IgD-negative memory B cell (primary cell): ENCODE results near the gene NRG2. TPM values are rescaled to one million over a fixed set of nuclear protein-coding genes. Genes with fewer than 3 reads are reported as not detected.

Experiments used
- H3K27ac Mint-ChIP-seq, 3 donors: one replicate each; pipeline ENCODE4 v1.8.0; 2020 to 2022; ENCODE audit warnings: mild to moderate bottlenecking in 3 of 3, mixed read lengths in 3 of 3, moderate library complexity in 1 of 3
- H3K27me3 Mint-ChIP-seq: one replicate; pipeline ENCODE4 v1.8.0; 2021; ENCODE audit warnings: mixed read lengths
- H3K36me3 Mint-ChIP-seq: one replicate; pipeline ENCODE4 v1.8.0; 2020; ENCODE audit warnings: mild to moderate bottlenecking, mixed read lengths
- H3K4me1 Mint-ChIP-seq, 3 donors: one replicate each; pipeline ENCODE4 v1.8.0; 2020 to 2022; ENCODE audit warnings: mixed read lengths in 3 of 3, mild to moderate bottlenecking in 1 of 3
- H3K4me3 Mint-ChIP-seq, 4 donors: one replicate each; pipeline ENCODE4 v1.8.0; 2020 to 2022; ENCODE audit warnings: mild to moderate bottlenecking in 4 of 4, mixed read lengths in 4 of 4, moderate library complexity in 3 of 4
- H3K9me3 Mint-ChIP-seq, 3 donors: one replicate each; pipeline ENCODE4 v1.8.0; 2020 to 2021; ENCODE audit warnings: mixed read lengths in 3 of 3, mild to moderate bottlenecking in 1 of 3
- polyA plus RNA-seq: library from polyadenylated mRNA; unstranded; fragments of 300-500 nt; fragmentation: Illumina TruSeq; gene quantifications from one replicate; pipeline ENCODE4 v1.2.3, GENCODE V29; 2021

The NRG2 gene
- polyA plus RNA-seq, 1 donor from 2014 or later = not detected

DNA sequence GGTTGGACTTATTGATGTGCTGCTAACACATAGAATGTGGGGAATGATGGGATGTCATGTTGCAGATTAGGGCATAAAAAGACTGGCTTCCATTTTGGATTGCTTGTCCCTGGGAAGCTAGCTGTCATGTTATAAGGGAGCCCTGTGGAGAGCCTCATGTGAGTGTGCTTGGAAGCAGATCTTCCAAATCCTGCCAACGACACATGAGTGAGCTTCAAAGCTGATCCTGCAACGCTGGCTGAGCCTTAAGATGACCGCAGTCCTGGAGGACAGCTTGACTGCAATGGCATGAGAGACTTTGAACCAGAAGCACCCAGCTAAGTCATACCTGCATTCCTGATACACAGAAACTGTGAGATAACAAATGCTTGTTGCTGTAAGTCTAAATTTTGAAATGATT is 63.6 kb downstream of the NRG2 start:
- no peaks in the 10 kb centered on the region for H3K4me1 Mint-ChIP-seq
- H3K27me3 Mint-ChIP-seq = peaks cover 22% of the 10 kb centered on the region
- H3K27ac Mint-ChIP-seq = no peak overlapping the region
- no peak overlapping the region for H3K4me3 Mint-ChIP-seq
- H3K9me3 Mint-ChIP-seq = no peaks in the 10 kb centered on the region
- no peaks in the 10 kb centered on the region for H3K36me3 Mint-ChIP-seq

- no peaks in the 10 kb centered on the region for H3K4me1 Mint-ChIP-seq
- no peak overlapping the region for H3K4me3 Mint-ChIP-seq
- H3K27ac Mint-ChIP-seq = no peak overlapping the region
- H3K27me3 Mint-ChIP-seq = peaks cover 11% of the 10 kb centered on the region
- no peaks in the 10 kb centered on the region for H3K36me3 Mint-ChIP-seq
- no peaks in the 10 kb centered on the region for H3K9me3 Mint-ChIP-seq
Observed at GRCh38 chr5:139976703-139977102, 66.4 kb downstream of the NRG2 start.

DNA sequence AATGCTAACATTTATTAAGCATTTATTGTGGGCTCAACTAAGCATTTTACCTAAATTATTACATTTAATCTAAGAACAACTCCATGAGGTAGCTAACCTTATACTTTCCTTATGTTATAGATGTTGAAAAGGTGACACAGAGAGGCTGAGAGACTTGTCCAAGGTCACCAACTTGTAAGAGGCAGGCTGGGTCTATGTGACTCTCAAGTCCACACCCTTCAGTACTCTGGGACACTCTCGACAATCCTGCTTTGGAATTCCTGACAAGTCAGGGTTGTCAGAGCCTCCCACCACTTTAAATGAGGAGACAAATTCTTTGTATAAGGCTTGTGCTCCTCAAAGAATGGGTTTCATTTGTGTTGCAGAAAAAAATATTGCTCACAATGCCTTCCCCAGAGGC is 67.2 kb downstream of the NRG2 start:
- Mint-ChIP-seq H3K27ac (no peak overlapping the region), H3K9me3 (no peaks in the 10 kb centered on the region), H3K4me1 (no peaks in the 10 kb centered on the region), H3K27me3 (peaks cover 11% of the 10 kb centered on the region), H3K4me3 (no peak overlapping the region), H3K36me3 (no peaks in the 10 kb centered on the region)

DNA sequence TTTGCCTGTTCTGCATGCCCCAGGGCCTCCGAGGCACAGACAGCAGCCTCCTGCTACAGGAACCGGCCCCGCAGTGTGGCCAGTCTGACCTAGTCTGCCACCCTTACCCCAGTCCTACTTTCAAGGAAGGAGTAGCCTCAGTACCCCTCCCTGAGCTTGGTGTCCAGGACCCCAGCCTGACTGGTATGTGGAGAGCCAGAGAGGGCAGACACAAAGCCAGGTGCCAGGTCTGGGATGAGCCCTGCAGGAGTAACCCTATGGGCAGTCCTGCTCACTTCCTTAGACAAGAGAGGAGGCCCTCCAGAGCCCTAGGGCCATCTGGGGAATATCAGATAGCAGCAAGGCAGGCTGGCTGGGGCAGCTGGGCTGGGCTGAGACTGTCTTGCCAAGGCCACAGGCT is 67.8 kb downstream of the NRG2 start:
- no peaks in the 10 kb centered on the region for H3K4me1 Mint-ChIP-seq
- H3K27me3 Mint-ChIP-seq = peaks cover 10% of the 10 kb centered on the region
- no peak overlapping the region for H3K27ac Mint-ChIP-seq
- H3K4me3 Mint-ChIP-seq = no peak overlapping the region
- no peaks in the 10 kb centered on the region for H3K36me3 Mint-ChIP-seq
- no peaks in the 10 kb centered on the region for H3K9me3 Mint-ChIP-seq

- H3K27ac Mint-ChIP-seq = no peak overlapping the region
- no peak overlapping the region for H3K4me3 Mint-ChIP-seq
- H3K4me1 Mint-ChIP-seq = no peaks in the 10 kb centered on the region
- no peaks in the 10 kb centered on the region for H3K36me3 Mint-ChIP-seq
- peaks cover 14% of the 10 kb centered on the region for H3K27me3 Mint-ChIP-seq
- H3K9me3 Mint-ChIP-seq = no peaks in the 10 kb centered on the region
Observed at GRCh38 chr5:139974661-139975060, 68.4 kb downstream of the NRG2 start.

DNA sequence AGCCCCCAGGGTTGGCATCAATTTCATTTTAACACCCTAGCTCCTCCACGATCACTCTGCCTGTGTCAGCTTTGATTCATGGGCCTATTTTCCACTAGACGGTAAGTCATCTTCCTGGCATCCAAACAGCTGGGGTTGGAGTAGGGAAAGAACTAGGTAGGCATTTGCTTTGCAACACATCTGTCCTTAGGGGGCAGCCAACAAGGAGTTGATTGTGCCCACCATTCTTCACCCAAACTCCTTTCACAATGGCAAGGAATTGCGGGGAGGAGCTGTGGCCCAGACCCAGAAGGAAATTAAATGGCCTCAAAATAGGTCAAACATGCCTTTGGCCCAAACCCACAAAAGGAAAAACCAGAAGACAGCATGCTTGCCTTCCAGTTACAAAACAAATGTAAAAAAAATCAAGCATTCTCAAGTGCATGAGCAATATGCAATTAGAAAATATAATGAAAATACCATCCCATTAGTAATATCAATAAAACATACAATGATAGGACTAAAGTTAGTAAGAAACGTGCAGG is 71.8 kb downstream of the NRG2 start:
- no peaks in the 10 kb centered on the region for H3K36me3 Mint-ChIP-seq
- H3K27me3 Mint-ChIP-seq = peaks cover 11% of the 10 kb centered on the region
- peak overlapping the region in 1 of 3 donors; percentile 4 for H3K27ac Mint-ChIP-seq
- no peaks in the 10 kb centered on the region for H3K9me3 Mint-ChIP-seq
- H3K4me1 Mint-ChIP-seq = no peaks in the 10 kb centered on the region
- H3K4me3 Mint-ChIP-seq = no peak overlapping the region

DNA sequence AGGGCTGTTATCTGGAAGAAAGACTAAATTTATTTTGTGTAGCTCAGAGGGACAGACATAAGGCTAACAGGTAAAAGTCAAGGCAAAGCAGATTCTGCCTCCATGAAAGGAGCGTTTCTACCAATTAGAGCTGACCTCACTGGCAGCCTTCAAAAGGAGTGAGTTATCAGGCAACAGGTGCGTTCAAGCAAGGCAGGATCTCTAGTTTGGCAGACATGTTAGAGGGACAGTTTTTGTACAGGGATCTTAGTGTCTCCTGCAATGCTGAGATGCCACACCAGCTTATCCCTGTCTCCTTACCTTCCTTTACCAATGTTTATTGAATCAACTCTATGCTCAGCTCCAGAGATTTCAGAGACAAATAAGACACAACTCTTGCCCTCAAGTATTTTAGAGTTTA is 73.8 kb downstream of the NRG2 start:
- Mint-ChIP-seq H3K27ac (no peak overlapping the region), H3K27me3 (peaks cover 6% of the 10 kb centered on the region), H3K36me3 (no peaks in the 10 kb centered on the region), H3K9me3 (no peaks in the 10 kb centered on the region), H3K4me1 (no peaks in the 10 kb centered on the region), H3K4me3 (no peak overlapping the region)

- Mint-ChIP-seq H3K4me3 (no peak overlapping the region), H3K36me3 (no peaks in the 10 kb centered on the region), H3K27me3 (peaks cover 6% of the 10 kb centered on the region), H3K27ac (no peak overlapping the region), H3K9me3 (no peaks in the 10 kb centered on the region), H3K4me1 (no peaks in the 10 kb centered on the region)
Observed at GRCh38 chr5:139968547-139969261, 74.4 kb downstream of the NRG2 start.

DNA sequence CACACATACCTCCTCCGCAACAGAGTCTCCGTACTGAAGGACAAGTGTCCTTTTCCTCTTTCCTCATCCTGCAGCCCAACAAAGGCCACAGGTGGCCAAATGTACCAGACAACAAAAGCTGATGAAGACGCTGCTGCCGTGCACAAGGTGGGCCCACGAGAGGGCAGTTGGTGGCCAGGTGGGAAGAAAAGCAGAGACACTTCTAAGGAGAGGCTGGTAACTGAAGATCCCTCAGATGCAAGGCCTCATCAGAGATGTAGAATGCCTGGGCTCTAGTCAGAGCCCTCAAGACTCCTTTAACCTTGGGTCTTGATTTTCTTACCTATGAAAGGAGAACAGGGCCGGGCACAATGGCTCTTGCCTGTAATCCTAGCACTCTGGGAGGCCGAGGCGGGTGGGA is 75.7 kb downstream of the NRG2 start:
- no peaks in the 10 kb centered on the region for H3K9me3 Mint-ChIP-seq
- H3K36me3 Mint-ChIP-seq = no peaks in the 10 kb centered on the region
- no peak overlapping the region for H3K4me3 Mint-ChIP-seq
- peaks cover 6% of the 10 kb centered on the region for H3K27me3 Mint-ChIP-seq
- H3K27ac Mint-ChIP-seq = no peak overlapping the region
- H3K4me1 Mint-ChIP-seq = no peaks in the 10 kb centered on the region

- H3K36me3 Mint-ChIP-seq = no peaks in the 10 kb centered on the region
- no peak overlapping the region for H3K27ac Mint-ChIP-seq
- no peak overlapping the region for H3K4me3 Mint-ChIP-seq
- H3K9me3 Mint-ChIP-seq = no peaks in the 10 kb centered on the region
- H3K27me3 Mint-ChIP-seq = peaks cover 6% of the 10 kb centered on the region
- no peaks in the 10 kb centered on the region for H3K4me1 Mint-ChIP-seq
Observed at GRCh38 chr5:139966856-139967255, 76.2 kb downstream of the NRG2 start.

GRCh38 chr5:139964994-139965565 is 78.0 kb downstream of the NRG2 start:
- peaks cover 0 to 3% (median 0%) of the 10 kb centered on the region in 3 donors for H3K4me1 Mint-ChIP-seq
- no peak overlapping the region for H3K4me3 Mint-ChIP-seq
- peaks cover 3% of the 10 kb centered on the region for H3K27me3 Mint-ChIP-seq
- H3K27ac Mint-ChIP-seq = no peak overlapping the region
- no peaks in the 10 kb centered on the region for H3K9me3 Mint-ChIP-seq
- H3K36me3 Mint-ChIP-seq = no peaks in the 10 kb centered on the region

GRCh38 chr5:139964266-139964993 is 78.7 kb downstream of the NRG2 start:
- H3K9me3 Mint-ChIP-seq = no peaks in the 10 kb centered on the region
- H3K4me3 Mint-ChIP-seq = no peak overlapping the region
- H3K36me3 Mint-ChIP-seq = no peaks in the 10 kb centered on the region
- H3K27me3 Mint-ChIP-seq = no peaks in the 10 kb centered on the region
- H3K4me1 Mint-ChIP-seq = peaks cover 0 to 3% (median 0%) of the 10 kb centered on the region in 3 donors
- no peak overlapping the region for H3K27ac Mint-ChIP-seq

DNA sequence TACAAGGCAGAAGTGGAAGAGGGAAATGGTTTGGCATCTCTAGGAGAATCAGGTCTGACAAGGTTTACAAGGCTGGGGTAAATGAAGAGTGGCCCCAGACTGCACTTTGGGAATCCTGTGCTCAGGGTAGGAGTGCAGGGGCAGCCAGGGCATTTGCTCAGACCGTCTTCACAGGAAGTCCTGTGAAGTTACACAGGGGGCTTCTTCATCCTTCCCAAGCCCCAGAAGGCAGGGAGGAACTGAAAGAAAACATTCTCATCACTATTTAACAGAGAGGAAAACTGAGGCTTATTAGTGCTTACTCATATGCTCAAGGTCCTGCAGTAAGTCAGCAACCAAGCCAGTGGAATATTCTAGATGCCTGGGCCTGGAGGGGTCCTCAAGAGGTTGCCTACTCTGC is 80.7 kb downstream of the NRG2 start:
- peaks cover 0 to 3% (median 0%) of the 10 kb centered on the region in 3 donors for H3K4me1 Mint-ChIP-seq
- H3K4me3 Mint-ChIP-seq = no peak overlapping the region
- peak overlapping the region in 1 of 3 donors; percentile 69 for H3K27ac Mint-ChIP-seq
- no peaks in the 10 kb centered on the region for H3K27me3 Mint-ChIP-seq
- no peaks in the 10 kb centered on the region for H3K36me3 Mint-ChIP-seq
- peaks cover 0 to 1% (median 0%) of the 10 kb centered on the region in 3 donors for H3K9me3 Mint-ChIP-seq

GRCh38 chr5:139961435-139962157 is 81.5 kb downstream of the NRG2 start:
- no peaks in the 10 kb centered on the region for H3K36me3 Mint-ChIP-seq
- peaks cover 0 to 3% (median 0%) of the 10 kb centered on the region in 3 donors for H3K4me1 Mint-ChIP-seq
- no peak overlapping the region for H3K4me3 Mint-ChIP-seq
- H3K27ac Mint-ChIP-seq = peak overlapping the region in 1 of 3 donors; percentile 69
- H3K27me3 Mint-ChIP-seq = no peaks in the 10 kb centered on the region
- peaks cover 0 to 1% (median 0%) of the 10 kb centered on the region in 3 donors for H3K9me3 Mint-ChIP-seq
